Right lobe of liver (tissue), 6 donors: Measurements from ENCODE around the gene LCMT1. TPM values are rescaled to one million over a fixed set of nuclear protein-coding genes. Genes with fewer than 3 reads are reported as not detected.

ENCODE experiments used
- ATAC-seq, 4 donors: fragments of 200-7000 bp; cut with Tn5 transposase; one replicate each; pipeline ENCODE4 v1.9.1; 2020; ENCODE audit warnings: mild to moderate bottlenecking in 4 of 4, moderate library complexity in 4 of 4
- DNase-seq, 3 donors: peaks; one replicate each; pipeline ENCODE4 v3.0.0-alpha.2; 2020
- H3K27ac ChIP-seq, 3 donors: fragments of 200-600 bp; one replicate each; pipeline ENCODE4 v1.8.0; 2022
- H3K27me3 ChIP-seq, 2 donors: fragments of 200-600 bp; one replicate each; pipeline ENCODE4 v1.8.0; 2022
- H3K36me3 ChIP-seq, 4 donors: fragments of 200-600 bp; sonication (generic) in 1 of 4; one replicate each; pipeline versions ENCODE4 v1.5.1 to v1.8.0; 2017 to 2022; ENCODE audit warnings: control low read depth in 1 of 4
- H3K4me1 ChIP-seq, 4 donors: fragments of 200-600 bp; sonication (generic) in 1 of 4; one replicate each; pipeline versions ENCODE4 v1.5.1 to v1.8.0; 2017 to 2022; ENCODE audit warnings: control low read depth in 1 of 4
- H3K4me3 ChIP-seq, 3 donors: fragments of 200-600 bp; one replicate each; pipeline ENCODE4 v1.8.0; 2022
- H3K9me3 ChIP-seq, 4 donors: fragments of 200-600 bp; sonication (generic) in 1 of 4; one replicate each; pipeline versions ENCODE4 v1.5.1 to v1.8.0; 2017 to 2022; ENCODE audit warnings: control low read depth in 1 of 4
- POLR2A ChIP-seq: fragments of 450-650 bp; IDR thresholded peaks from one replicate; pipeline ENCODE4 v1.6.1; 2017; ENCODE audit warnings: antibody characterized with exemption, mild to moderate bottlenecking
- WGBS: methylation state at CpG from one replicate; pipeline ENCODE4 v1.1.6; 2018; ENCODE audit warnings: low coverage, low lambda C conversion rate; ENCODE audit not compliant: insufficient coverage; ENCODE audit errors: missing lambda C conversion rate; 5-methylcytosine and 5-hydroxymethylcytosine counted together
- intact Hi-C, 2 donors: fragments of 100-400 bp; cut with DNase I; formaldehyde crosslinking; loops; one replicate each; pipeline versions ENCODE4 v1.11.2 to v1.14.1; 2022
- total RNA-seq, 6 experiments: library from RNA; depleted of rRNA in 2 of 6; stranded (reverse); fragments of >200 nt in 2 of 6; fragmentation: NEBNext Ultra II Directional in 3 of 6; extraction: Animal tissue kit (Norgen Biotek cat#: 25700) in 3 of 6; gene quantifications; one replicate each; pipeline versions ENCODE4 v1.1.0 to v1.2.4, GENCODE V29; 2016 to 2023
- TF ChIP-seq, protein P1 (sequence below), 4 donors: fragments of 200-600 bp in 3 of 4; fragments of 450-650 bp in 1 of 4; IDR thresholded peaks; one replicate each; pipeline versions ENCODE4 v1.5.1 to v1.8.0; 2016 to 2022; ENCODE audit warnings: antibody characterized with exemption in 4 of 4, mild to moderate bottlenecking in 2 of 4
- donor health status: DM: no; HTN: yes; CAD: no.
- donor health status: DM: no; HTN: no; CAD: no.
- donor health status: DM: no; HTN: no; CAD: no.
- donor health status: DM: no; HTN: yes; CAD: no.
- donor health status: DM: no; HTN: yes; CAD: no.

Gene LCMT1
- total RNA-seq, 6 experiments from 2014 or later, result 6.2 to 12.0 (median 8.9) TPM

- no peak for ATAC-seq
- Histone ChIP-seq H3K9me3 (no peaks in the 10 kb centered on the region), H3K27me3 (no peaks in the 10 kb centered on the region), H3K27ac (no peak overlapping the region), H3K36me3 (no peaks in the 10 kb centered on the region), H3K4me1 (no peaks in the 10 kb centered on the region), H3K4me3 (no peak overlapping the region)
- DNase-seq, result no peak
- intact Hi-C loops, result no loop called here
- WGBS, result 100% methylated on average over 2 of the region's 2 CpGs
- no peak for TF ChIP-seq POLR2A
- TF ChIP-seq, protein P1, sequence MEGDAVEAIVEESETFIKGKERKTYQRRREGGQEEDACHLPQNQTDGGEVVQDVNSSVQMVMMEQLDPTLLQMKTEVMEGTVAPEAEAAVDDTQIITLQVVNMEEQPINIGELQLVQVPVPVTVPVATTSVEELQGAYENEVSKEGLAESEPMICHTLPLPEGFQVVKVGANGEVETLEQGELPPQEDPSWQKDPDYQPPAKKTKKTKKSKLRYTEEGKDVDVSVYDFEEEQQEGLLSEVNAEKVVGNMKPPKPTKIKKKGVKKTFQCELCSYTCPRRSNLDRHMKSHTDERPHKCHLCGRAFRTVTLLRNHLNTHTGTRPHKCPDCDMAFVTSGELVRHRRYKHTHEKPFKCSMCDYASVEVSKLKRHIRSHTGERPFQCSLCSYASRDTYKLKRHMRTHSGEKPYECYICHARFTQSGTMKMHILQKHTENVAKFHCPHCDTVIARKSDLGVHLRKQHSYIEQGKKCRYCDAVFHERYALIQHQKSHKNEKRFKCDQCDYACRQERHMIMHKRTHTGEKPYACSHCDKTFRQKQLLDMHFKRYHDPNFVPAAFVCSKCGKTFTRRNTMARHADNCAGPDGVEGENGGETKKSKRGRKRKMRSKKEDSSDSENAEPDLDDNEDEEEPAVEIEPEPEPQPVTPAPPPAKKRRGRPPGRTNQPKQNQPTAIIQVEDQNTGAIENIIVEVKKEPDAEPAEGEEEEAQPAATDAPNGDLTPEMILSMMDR (IDR thresholded peaks at IDR 0.05), result no peak
These were observed 33.1 kb upstream of the LCMT1 start for GRCh38 chr16:25078386-25078978.

DNA sequence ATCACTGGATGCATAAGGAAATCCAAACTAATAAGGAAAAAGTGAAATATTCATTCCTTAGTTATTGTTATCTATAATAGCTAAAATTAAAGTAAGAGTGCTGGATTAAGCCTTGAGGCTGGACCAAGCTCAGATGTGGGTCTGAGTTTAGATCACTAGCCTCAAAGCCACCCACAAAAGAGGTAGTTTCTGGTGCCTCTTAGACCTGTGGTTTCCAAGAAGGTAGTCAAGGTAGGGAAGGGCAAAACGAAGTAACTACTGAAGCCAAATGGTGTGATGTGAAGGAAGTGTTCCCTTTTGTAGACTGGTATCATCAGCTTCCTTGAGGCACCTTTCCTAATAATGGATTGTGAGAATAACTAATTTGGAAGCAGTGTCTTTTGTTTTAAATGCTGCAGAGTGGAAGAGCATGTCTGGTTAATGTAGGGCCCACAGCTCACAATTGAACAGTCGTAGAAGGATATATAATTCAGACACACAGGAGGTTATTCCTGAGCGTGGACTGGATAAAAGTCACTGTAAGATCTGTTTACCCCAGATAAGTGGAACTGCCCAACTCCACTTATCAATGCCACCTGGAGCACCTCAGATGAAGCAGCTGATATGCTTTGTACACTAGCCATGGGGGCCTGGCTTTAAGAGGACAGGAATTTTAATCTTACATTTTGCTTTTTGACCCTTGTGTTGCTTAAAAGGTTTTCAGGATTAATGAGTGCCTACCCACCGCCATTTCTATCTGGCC, 31.7 kb upstream of the LCMT1 start:
- no peaks in the 10 kb centered on the region for H3K36me3 ChIP-seq
- H3K27ac ChIP-seq, result no peak overlapping the region
- no peaks in the 10 kb centered on the region for H3K27me3 ChIP-seq
- no peak overlapping the region for H3K4me3 ChIP-seq
- intact Hi-C loops, result no loop called here
- H3K4me1 ChIP-seq, result no peaks in the 10 kb centered on the region
- ATAC-seq (no peak), DNase-seq (no peak)
- 59% methylated on average over 4 of the region's 4 CpGs for WGBS
- TF ChIP-seq, protein P1 (IDR thresholded peaks at IDR 0.05), result no peak
- TF ChIP-seq POLR2A, result no peak
- no peaks in the 10 kb centered on the region for H3K9me3 ChIP-seq

- no peak overlapping the region for H3K4me3 ChIP-seq
- intact Hi-C loops, result no loop called here
- no peaks in the 10 kb centered on the region for H3K9me3 ChIP-seq
- WGBS, result 86% methylated on average over 2 of the region's 5 CpGs
- H3K36me3 ChIP-seq, result no peaks in the 10 kb centered on the region
- DNase-seq, result no peak
- H3K27me3 ChIP-seq, result no peaks in the 10 kb centered on the region
- no peak for ATAC-seq
- H3K4me1 ChIP-seq, result no peaks in the 10 kb centered on the region
- no peak overlapping the region for H3K27ac ChIP-seq
- TF ChIP-seq POLR2A, result no peak
- TF ChIP-seq, protein P1 (IDR thresholded peaks at IDR 0.05), result no peak
These were observed 31.0 kb upstream of the LCMT1 start for GRCh38 chr16:25080420-25081131.

GRCh38 chr16:25081702-25082101, 29.8 kb upstream of the LCMT1 start:
- intact Hi-C loops, result no loop called here
- H3K4me1 ChIP-seq, result no peaks in the 10 kb centered on the region
- no peak for ATAC-seq

More at GRCh38 chr16:25081702-25082101, 29.8 kb upstream of the LCMT1 start:
- 91% methylated on average over 7 of the region's 9 CpGs for WGBS
- H3K36me3 ChIP-seq, result no peaks in the 10 kb centered on the region
- TF ChIP-seq, protein P1 (IDR thresholded peaks at IDR 0.05), result no peak
- no peak for TF ChIP-seq POLR2A
- H3K27me3 ChIP-seq, result no peaks in the 10 kb centered on the region
- no peak for DNase-seq
- H3K9me3 ChIP-seq, result no peaks in the 10 kb centered on the region
- H3K27ac ChIP-seq, result no peak overlapping the region
- no peak overlapping the region for H3K4me3 ChIP-seq
